GM06990 (cell line): ENCODE data around the gene KRTAP21-1.
"Not testable (repeated sequence)": the region's sequence is repeated elsewhere in the genome, so short reads cannot be mapped to it uniquely, and the experiment has no call there.

Experiments
- DNase-seq: peaks from one replicate; pipeline ENCODE4 v3.0.0-alpha.2; 2011; ENCODE audit not compliant: insufficient read length; ENCODE audit errors: extremely low read depth
- H3K27me3 ChIP-seq: replicated peaks from 2 replicates; pipeline ENCODE4 v1.6.0; 2011; ENCODE audit warnings: low read length; ENCODE audit not compliant: control insufficient read depth, insufficient read depth
- H3K36me3 ChIP-seq: 2 replicates; pipeline ENCODE4 v1.5.1; 2011; ENCODE audit warnings: low read length; ENCODE audit not compliant: control insufficient read depth, insufficient read depth
- H3K4me3 ChIP-seq: replicated peaks from 2 replicates; pipeline ENCODE4 v1.5.1; 2011; ENCODE audit warnings: low read depth, mild to moderate bottlenecking, control low read depth, low read length
- TF ChIP-seq, protein P1 (sequence below): IDR thresholded peaks from 2 replicates; pipeline ENCODE4 v1.5.1; 2011; ENCODE audit warnings: low read length, control low read depth, mild to moderate bottlenecking, inconsistent platforms; ENCODE audit not compliant: insufficient read depth, poor library complexity, severe bottlenecking

KRTAP21-1 gene

GRCh38 chr21:30755328-30755727 is at the start of gene KRTAP21-1:
Gene KRTAP21-1 (minus strand): TSS chr21:30755428. CDS start chr21:30755378, 50 bp downstream.
- not testable (repeated sequence) for H3K36me3 ChIP-seq, H3K27me3 ChIP-seq, H3K4me3 ChIP-seq, DNase-seq

- no peak for DNase-seq
- H3K36me3 ChIP-seq = no peaks in the 10 kb centered on the region
- H3K4me3 ChIP-seq = no peak overlapping the region
- no peaks in the 10 kb centered on the region for H3K27me3 ChIP-seq
- TF ChIP-seq, protein P1, sequence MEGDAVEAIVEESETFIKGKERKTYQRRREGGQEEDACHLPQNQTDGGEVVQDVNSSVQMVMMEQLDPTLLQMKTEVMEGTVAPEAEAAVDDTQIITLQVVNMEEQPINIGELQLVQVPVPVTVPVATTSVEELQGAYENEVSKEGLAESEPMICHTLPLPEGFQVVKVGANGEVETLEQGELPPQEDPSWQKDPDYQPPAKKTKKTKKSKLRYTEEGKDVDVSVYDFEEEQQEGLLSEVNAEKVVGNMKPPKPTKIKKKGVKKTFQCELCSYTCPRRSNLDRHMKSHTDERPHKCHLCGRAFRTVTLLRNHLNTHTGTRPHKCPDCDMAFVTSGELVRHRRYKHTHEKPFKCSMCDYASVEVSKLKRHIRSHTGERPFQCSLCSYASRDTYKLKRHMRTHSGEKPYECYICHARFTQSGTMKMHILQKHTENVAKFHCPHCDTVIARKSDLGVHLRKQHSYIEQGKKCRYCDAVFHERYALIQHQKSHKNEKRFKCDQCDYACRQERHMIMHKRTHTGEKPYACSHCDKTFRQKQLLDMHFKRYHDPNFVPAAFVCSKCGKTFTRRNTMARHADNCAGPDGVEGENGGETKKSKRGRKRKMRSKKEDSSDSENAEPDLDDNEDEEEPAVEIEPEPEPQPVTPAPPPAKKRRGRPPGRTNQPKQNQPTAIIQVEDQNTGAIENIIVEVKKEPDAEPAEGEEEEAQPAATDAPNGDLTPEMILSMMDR = no peak
These were observed 45.4 kb upstream of the KRTAP21-1 start for GRCh38 chr21:30800605-30801004.

DNA sequence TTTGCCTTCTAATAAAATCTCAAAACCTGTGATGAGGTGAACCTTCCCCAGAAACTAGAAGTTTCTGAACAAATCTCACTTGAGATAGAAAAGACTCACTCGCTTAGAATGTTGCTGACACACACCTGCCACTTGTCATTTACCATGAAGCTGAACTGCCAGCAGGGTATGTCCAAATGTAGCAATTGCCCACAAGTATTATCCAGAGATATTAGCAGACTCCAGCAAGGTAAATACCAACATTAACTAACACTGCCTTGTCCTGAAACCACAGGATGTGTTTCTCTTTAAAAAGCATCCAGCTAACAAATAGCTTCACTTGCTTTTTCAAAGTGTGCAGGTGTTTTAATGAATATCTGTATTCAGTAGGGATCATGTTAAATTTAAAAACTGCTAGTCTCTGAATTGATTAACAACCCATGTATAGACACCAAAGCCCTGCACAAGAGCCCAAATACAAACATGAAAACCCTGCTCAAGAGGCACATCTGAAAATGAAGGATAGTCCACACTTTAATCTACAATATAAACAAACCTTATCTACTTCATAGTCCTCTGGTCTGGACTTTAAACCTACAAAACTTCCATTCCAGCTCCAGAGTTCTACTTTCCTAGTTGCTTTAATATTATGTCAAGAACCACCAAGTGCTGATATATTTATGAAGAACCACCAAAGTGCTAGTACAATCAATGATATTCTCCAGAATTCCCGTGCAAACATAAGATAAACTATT is 38.5 kb upstream of the KRTAP21-1 start:
- Histone ChIP-seq H3K27me3 (no peaks in the 10 kb centered on the region), H3K4me3 (no peak overlapping the region), H3K36me3 (no peaks in the 10 kb centered on the region)
- TF ChIP-seq, protein P1 = no peak
- DNase-seq = no peak

GRCh38 chr21:30779249-30779648 is 24.0 kb upstream of the KRTAP21-1 start:
- Histone ChIP-seq H3K27me3 (no peaks in the 10 kb centered on the region), H3K36me3 (no peaks in the 10 kb centered on the region), H3K4me3 (no peak overlapping the region)
- TF ChIP-seq, protein P1 = no peak
- no peak for DNase-seq

GRCh38 chr21:30769724-30770431 is 14.7 kb upstream of the KRTAP21-1 start:
- Histone ChIP-seq H3K4me3 (no peak overlapping the region), H3K36me3 (no peaks in the 10 kb centered on the region), H3K27me3 (no peaks in the 10 kb centered on the region)
- DNase-seq = no peak
- TF ChIP-seq, protein P1 = no peak

DNA sequence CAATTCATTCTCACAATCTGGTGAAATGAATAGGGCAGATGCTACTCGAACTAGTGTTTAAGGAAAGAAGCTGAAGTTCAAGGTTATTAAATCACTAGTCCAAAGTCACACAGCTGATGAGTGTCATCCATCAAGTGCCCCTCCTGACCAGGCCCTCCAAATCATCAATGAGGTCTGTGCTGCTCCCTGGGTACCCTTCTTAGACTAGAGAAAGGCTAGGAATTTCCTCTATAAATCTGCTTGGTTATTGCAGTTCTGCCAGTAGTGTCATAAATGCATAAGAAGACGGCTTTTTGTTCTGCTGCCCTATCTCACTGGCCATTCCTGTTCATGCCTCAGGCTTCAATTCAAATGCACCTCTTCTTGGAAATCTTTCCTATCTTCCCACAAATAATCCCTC is 5.5 kb upstream of the KRTAP21-1 start:
- H3K27me3 ChIP-seq = no peaks in the 10 kb centered on the region
- H3K4me3 ChIP-seq = no peak overlapping the region
- no peak for DNase-seq
- no peaks in the 10 kb centered on the region for H3K36me3 ChIP-seq
- TF ChIP-seq, protein P1 = no peak
